Activated T-helper 17 cell treated with anti-CD3 and anti-CD28 coated beads, Interleukin-2, amount 50 U/mL, for 72 hours (primary cell): ENCODE results near the gene ARMH4. TPM values are rescaled to one million over a fixed set of nuclear protein-coding genes. Genes with fewer than 3 reads are reported as not detected.
A peak's percentile ranks its signal among the peaks of the same experiment; 100 is the strongest.

Experiments used
- ATAC-seq: fragments of 150-1000 bp; cut with Tn5 transposase; replicated peaks from 2 replicates; pipeline ENCODE4 v1.10.0; 2021; ENCODE audit warnings: mild to moderate bottlenecking, moderate library complexity
- H3K27ac Mint-ChIP-seq: one replicate; pipeline ENCODE4 v1.8.0; 2022; ENCODE audit warnings: mixed read lengths
- H3K27me3 Mint-ChIP-seq: one replicate; pipeline ENCODE4 v1.8.0; 2022; ENCODE audit warnings: mixed read lengths
- H3K36me3 Mint-ChIP-seq: one replicate; pipeline ENCODE4 v1.8.0; 2022; ENCODE audit warnings: low read depth, mild to moderate bottlenecking, mixed read lengths
- H3K4me1 Mint-ChIP-seq: one replicate; pipeline ENCODE4 v1.8.0; 2022; ENCODE audit warnings: mixed read lengths
- H3K4me3 Mint-ChIP-seq: one replicate; pipeline ENCODE4 v1.8.0; 2022; ENCODE audit warnings: mild to moderate bottlenecking, mixed read lengths
- H3K9me3 Mint-ChIP-seq: one replicate; pipeline ENCODE4 v1.8.0; 2022; ENCODE audit warnings: mixed read lengths
- total RNA-seq, 2 donors: library from RNA; stranded (reverse); gene quantifications; one replicate each; pipeline ENCODE4 v1.2.3, GENCODE V29; 2022

ARMH4 gene, protein sequence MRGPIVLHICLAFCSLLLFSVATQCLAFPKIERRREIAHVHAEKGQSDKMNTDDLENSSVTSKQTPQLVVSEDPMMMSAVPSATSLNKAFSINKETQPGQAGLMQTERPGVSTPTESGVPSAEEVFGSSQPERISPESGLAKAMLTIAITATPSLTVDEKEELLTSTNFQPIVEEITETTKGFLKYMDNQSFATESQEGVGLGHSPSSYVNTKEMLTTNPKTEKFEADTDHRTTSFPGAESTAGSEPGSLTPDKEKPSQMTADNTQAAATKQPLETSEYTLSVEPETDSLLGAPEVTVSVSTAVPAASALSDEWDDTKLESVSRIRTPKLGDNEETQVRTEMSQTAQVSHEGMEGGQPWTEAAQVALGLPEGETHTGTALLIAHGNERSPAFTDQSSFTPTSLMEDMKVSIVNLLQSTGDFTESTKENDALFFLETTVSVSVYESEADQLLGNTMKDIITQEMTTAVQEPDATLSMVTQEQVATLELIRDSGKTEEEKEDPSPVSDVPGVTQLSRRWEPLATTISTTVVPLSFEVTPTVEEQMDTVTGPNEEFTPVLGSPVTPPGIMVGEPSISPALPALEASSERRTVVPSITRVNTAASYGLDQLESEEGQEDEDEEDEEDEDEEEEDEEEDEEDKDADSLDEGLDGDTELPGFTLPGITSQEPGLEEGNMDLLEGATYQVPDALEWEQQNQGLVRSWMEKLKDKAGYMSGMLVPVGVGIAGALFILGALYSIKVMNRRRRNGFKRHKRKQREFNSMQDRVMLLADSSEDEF
- total RNA-seq: not detected

DNA sequence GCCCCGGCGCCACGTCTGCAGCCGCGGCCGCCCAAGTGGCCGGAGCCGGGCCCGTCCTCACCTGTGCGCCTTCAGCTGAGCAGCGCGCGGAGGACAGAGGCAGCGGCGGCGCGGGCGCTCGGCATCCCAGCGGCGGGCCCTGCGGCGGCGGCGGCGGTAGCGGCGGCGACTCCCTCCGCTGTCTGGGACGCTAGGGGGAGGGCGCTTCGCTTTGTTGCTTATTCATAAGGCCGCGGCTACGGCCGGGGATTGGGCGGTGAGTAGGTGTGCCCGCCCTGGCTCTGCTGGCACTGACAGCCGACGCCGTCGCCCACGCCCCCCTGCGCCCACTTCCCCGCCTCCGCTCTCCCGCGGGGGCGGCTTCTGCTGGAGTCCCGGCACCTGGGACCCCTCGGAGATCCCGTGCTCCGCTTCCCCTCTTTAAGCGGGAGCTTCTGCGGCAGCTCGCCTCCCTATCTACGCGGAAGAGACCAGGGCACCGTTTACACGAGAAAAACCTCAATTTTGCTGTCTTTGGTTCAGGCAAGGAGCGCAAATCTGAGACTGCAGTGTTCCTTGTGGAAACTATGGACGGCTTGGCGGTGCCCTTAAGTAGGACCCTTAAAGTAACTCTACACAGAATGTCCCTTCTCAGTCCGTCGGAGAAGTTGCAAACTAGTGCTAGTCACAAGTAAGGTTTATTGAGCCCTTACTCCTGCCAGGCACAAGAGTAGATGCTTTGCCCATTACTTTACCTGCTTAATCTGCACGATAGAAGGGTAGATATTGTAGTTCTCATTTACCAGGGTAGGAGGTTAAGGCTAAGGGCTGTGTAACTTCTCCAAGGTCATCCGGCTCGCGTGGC lies at the start of gene ARMH4:
TSS of gene ARMH4 (minus strand) at position 200 of the 844 bp plus-strand sequence. CDS start 12,855 bp downstream, outside the sequence.
- H3K9me3 Mint-ChIP-seq: no peaks in the 10 kb centered on the region
- no peaks in the 10 kb centered on the region for H3K36me3 Mint-ChIP-seq
- H3K4me3 Mint-ChIP-seq: peak within 1 kb of the TSS; percentile 69
- H3K27me3 Mint-ChIP-seq: peaks cover 38% of the 10 kb centered on the region
- no peak within 1 kb of the TSS for H3K27ac Mint-ChIP-seq
- no peaks in the 10 kb centered on the region for H3K4me1 Mint-ChIP-seq
- peak; percentile 87 for ATAC-seq

DNA sequence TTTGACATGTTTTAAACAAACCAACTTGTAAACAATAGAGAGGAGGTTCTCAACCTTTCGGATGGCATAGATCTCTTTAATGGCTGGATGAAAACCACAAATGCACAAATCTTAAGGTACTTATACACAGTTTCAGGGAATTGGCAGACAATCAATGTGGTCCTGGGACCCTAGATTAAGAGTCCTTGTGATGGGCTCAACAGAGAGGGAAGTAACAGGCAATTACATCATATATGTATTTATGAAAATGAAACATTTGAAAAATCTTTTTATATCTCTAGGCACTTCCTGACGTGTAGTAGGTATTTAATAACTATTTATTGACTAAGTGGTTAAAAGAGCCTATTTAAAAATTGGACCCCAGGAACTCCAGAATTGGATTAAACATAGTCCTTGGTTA lies 48.8 kb upstream of the ARMH4 start:
- peaks cover 12% of the 10 kb centered on the region for H3K4me1 Mint-ChIP-seq
- no peaks in the 10 kb centered on the region for H3K27me3 Mint-ChIP-seq
- H3K27ac Mint-ChIP-seq: peak overlapping the region; percentile 93
- no peak for ATAC-seq
- H3K9me3 Mint-ChIP-seq: no peaks in the 10 kb centered on the region
- H3K4me3 Mint-ChIP-seq: peak overlapping the region; percentile 93
- peaks cover 41% of the 10 kb centered on the region for H3K36me3 Mint-ChIP-seq

DNA sequence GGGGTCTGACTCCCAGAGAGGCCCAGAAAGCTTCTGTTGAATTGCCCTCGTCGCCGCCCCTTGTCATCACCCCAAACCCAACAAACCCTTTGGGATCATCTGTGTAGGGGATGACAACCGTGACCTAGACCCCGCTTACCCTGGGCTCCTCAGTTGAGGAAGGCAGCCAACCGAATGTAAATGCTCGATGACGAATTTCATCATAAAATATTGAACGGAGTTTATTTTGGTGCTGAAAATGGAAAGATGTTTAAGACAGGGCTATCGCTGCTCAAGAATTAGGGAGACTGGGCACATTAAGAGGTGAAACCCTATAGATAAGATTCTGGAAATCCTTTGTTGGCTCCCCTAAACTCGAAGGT lies 48.4 kb upstream of the ARMH4 start:
- Mint-ChIP-seq H3K4me3 (peak overlapping the region; percentile 93), H3K36me3 (peaks cover 37% of the 10 kb centered on the region), H3K27ac (peak overlapping the region; percentile 93), H3K9me3 (no peaks in the 10 kb centered on the region), H3K27me3 (no peaks in the 10 kb centered on the region), H3K4me1 (peaks cover 12% of the 10 kb centered on the region)
- ATAC-seq: peak; percentile 27

DNA sequence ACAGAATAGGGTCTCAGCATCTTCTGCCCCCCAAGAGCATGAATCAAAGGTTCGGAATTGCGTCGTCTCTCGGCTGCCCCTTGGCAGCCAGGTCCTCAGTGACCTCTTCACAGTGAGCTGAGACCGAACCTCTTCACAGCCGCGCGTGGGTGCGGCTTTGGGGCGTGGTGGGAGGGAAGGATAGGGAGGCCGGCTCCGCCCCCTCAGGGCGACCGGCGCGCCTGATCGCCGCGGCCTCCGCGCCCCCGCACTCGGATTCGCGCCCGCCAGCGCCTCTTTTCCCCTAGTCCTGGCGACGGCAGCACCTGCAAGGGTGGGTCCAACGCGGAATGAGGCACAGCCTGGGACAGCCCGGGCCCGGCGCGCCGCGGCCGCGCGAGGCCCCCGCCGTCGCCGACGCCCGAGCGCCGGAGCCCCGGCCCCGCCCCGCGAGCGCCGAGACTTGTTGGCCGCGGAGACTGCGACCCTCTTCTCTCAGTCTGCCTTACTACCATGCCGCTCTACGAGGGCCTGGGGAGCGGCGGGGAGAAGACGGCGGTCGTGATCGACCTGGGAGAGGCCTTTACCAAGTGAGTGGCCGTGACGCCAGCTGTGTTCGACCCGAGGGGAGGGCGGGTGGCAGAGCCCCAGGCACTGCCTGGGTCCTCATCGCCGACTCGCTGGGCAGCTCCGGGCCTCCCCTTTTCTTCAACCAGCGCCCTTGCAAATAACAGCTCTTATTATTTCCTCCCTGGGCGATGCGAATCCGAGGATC lies 47.9 kb upstream of the ARMH4 start, which contains the start of gene ACTR10:
TSS of gene ACTR10 (plus strand) at position 424 of the 754 bp plus-strand sequence. CDS start at position 493, 69 bp downstream.
- peak within 1 kb of the TSS; percentile 93 for H3K27ac Mint-ChIP-seq
- no peaks in the 10 kb centered on the region for H3K27me3 Mint-ChIP-seq
- peak within 1 kb of the TSS; percentile 93 for H3K4me3 Mint-ChIP-seq
- H3K9me3 Mint-ChIP-seq: no peaks in the 10 kb centered on the region
- H3K4me1 Mint-ChIP-seq: peaks cover 12% of the 10 kb centered on the region
- peaks cover 31% of the 10 kb centered on the region for H3K36me3 Mint-ChIP-seq
- ATAC-seq: peak; percentile 92

DNA sequence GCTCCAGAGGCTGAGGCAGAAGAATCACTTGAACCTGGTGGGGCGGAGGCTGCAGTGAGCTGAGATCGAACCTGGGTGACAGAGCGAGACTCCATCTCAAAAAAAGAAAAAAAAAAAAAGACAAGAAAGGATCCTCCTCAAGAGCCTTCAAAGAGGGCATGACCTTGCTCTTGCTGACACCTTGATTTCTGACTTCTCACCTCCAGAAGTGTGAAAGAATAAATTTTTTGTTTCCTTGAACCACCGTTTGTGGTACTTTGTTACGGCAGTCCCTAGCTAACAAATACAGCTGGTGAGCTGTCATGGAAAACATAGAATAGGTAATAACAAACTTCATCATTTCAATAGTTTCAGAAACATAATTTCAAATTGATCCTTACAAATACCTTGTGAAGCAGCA lies 46.1 kb upstream of the ARMH4 start:
- Mint-ChIP-seq H3K4me3 (peak overlapping the region; percentile 33), H3K36me3 (peaks cover 14% of the 10 kb centered on the region), H3K9me3 (no peaks in the 10 kb centered on the region), H3K27me3 (no peaks in the 10 kb centered on the region), H3K4me1 (peaks cover 12% of the 10 kb centered on the region), H3K27ac (no peak overlapping the region)
- ATAC-seq: no peak

DNA sequence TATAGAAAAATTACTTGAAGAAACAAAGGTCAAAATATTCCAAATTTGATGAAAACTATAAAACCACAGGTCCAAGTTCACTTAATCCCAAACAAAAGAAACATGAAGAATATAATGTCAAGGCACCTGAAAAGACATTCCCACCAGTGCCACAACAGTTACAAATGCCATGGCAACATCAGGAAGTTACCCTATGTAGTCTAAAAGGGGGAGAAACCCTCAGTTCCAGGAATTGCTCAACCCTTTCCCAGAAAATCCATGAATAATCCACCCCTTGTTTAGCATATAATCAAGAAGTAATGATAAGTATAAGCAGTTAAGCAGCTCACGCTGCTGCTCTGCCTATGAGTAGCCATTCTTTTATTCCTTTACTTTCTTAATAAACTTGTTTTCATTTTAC lies 44.2 kb upstream of the ARMH4 start:
- H3K27me3 Mint-ChIP-seq: no peaks in the 10 kb centered on the region
- H3K4me3 Mint-ChIP-seq: no peak overlapping the region

DNA sequence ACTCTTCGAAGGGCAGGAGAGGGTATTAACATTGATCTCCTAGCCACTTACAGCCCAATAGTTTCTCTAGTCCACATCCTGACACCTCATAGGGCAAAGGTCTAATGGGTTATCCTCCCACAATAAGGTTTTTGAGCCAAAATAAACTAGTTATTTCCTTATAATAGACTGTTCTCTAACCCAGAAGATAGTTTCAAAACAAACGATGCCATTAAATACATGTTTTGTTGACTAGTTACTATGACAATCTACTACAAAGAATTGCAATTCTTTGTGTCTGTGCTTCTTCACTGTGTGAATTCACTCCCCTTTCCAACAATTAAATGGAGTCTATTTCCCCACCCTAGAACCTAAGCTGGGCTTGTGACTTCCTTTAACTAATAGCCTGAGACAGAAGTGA lies 41.5 kb upstream of the ARMH4 start:
- Mint-ChIP-seq H3K27ac (no peak overlapping the region), H3K4me1 (no peaks in the 10 kb centered on the region), H3K4me3 (no peak overlapping the region), H3K9me3 (no peaks in the 10 kb centered on the region), H3K27me3 (peaks cover 3% of the 10 kb centered on the region), H3K36me3 (no peaks in the 10 kb centered on the region)
- ATAC-seq: no peak

More for the DNA sequence above, 44.2 kb upstream of the ARMH4 start:
- peaks cover 2% of the 10 kb centered on the region for H3K36me3 Mint-ChIP-seq
- H3K4me1 Mint-ChIP-seq: peaks cover 8% of the 10 kb centered on the region
- ATAC-seq: no peak
- no peaks in the 10 kb centered on the region for H3K9me3 Mint-ChIP-seq
- no peak overlapping the region for H3K27ac Mint-ChIP-seq

DNA sequence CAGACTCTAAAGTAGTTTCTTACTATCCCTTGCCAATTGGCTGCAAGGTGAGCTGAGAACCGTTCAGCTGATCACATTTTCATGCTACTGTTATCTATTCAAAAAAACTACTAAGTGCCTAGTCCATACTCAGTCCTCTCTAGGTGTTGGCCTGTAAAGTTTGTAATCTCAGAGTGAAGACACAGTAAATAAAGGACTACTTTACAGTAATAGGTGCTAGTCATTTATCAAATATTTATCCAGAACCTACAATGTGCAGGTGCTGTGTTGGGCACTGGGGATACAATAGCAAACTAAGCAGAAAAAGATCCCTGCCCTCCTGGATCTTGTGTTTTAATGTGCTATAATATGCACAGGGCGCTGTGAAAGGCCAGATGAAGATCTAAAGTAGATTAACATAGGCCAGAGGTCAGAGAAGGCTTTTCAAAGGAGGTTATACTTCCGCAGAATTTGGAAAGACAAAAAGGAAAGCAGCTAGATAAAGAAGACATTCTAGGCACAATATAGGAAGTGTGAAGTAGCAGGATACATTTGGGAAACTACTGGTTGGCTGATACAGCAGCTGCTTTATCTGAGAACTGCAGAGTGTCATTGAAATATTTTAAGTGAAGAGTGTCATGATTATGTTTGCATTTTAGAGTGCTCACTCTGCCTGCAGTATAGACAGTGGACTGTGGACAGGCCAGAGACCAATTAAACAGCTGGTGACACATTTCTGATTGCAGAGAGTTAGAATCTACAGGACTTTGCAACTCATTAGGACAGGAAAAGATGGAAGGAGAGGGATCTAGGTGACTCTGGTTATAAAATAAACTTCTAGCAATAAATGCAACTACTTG lies 40.0 kb upstream of the ARMH4 start:
- H3K27ac Mint-ChIP-seq: no peak overlapping the region
- no peaks in the 10 kb centered on the region for H3K4me1 Mint-ChIP-seq
- no peaks in the 10 kb centered on the region for H3K9me3 Mint-ChIP-seq
- no peak overlapping the region for H3K4me3 Mint-ChIP-seq
- ATAC-seq: no peak
- no peaks in the 10 kb centered on the region for H3K36me3 Mint-ChIP-seq
- H3K27me3 Mint-ChIP-seq: peaks cover 3% of the 10 kb centered on the region

DNA sequence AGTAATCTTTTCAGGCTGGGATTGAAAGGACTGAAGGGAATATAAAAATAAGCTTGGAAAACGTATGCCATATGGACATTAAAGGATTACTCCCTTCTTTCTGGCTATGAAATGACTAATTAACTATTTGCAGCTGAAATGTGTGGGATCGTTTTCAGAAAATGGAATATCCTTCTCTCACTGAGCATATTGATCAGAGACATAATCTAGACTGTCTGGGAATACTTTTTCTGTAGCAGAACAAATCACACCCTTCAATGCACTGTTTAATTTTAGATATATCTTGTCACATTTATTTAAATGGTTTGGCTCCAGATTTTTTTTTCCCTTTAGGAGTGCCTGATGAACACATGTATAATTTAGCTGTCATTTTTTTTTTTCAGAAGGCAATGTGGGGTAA lies 37.2 kb upstream of the ARMH4 start:
- Mint-ChIP-seq H3K36me3 (no peaks in the 10 kb centered on the region), H3K4me1 (no peaks in the 10 kb centered on the region), H3K4me3 (no peak overlapping the region), H3K9me3 (no peaks in the 10 kb centered on the region), H3K27me3 (peaks cover 13% of the 10 kb centered on the region), H3K27ac (no peak overlapping the region)
- ATAC-seq: no peak

DNA sequence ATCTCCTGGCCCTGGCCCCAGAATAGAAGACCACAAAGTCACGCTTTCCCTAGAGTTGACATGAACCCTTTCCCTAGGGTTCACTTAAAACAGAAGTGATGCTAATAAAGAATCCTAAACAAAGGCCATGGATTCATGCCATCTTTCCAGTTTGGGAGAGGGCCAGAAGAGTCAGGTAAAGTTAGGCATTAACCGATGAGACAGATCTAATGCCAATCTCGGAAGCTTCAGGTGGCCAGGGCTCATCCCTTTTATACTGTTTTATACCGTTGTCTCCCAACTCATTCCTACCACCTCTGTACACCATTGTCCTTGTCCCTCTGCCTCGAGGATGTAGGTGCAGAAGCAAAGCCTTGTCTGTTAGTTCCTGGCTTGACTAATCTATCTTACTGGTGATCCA lies 25.1 kb upstream of the ARMH4 start:
- no peak overlapping the region for H3K4me3 Mint-ChIP-seq
- no peaks in the 10 kb centered on the region for H3K9me3 Mint-ChIP-seq
- no peak for ATAC-seq
- H3K27ac Mint-ChIP-seq: no peak overlapping the region
- H3K36me3 Mint-ChIP-seq: no peaks in the 10 kb centered on the region
- peaks cover 5% of the 10 kb centered on the region for H3K27me3 Mint-ChIP-seq
- H3K4me1 Mint-ChIP-seq: no peaks in the 10 kb centered on the region

DNA sequence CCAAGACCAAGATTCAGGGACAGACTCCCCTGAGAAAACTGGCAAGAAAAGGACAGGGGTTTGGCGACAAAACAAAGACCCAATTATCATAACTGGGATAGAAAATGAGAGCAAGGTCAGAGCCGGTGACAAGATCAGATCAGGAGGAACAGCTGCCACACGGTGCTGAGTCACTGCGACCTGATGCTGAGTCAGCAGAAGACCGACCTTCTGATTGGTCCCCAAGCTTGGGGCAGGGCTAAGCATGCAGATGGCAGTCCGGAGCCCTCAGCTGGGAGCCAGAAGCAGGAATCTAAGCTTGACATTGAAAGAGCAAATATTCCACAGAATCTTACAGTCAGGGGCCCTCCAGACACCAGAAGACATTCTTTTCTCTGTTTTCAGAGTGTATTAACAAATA lies 19.1 kb upstream of the ARMH4 start:
- peak; percentile 99 for ATAC-seq
- Mint-ChIP-seq H3K27ac (peak overlapping the region; percentile 23), H3K4me3 (peak overlapping the region; percentile 36), H3K9me3 (no peaks in the 10 kb centered on the region), H3K4me1 (peaks cover 2% of the 10 kb centered on the region), H3K27me3 (peaks cover 14% of the 10 kb centered on the region), H3K36me3 (no peaks in the 10 kb centered on the region)

DNA sequence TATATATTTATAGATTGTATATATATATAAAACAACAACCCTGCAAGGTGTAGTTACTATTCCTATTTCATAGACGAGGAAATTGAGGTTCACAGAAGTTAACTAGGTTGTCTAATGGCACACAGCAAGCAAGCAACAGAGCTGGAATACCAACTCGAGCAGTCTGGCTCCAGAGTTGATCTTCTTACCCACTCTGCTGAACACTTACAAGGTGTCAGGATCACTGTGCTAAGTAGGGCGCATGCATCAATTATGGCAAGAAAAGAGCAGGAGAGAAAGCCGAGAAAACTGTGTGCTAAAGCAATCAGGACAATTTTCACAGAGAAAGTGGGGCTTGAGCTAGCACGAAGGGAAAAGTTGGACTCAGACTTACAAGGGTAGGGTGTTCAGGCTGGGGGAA lies 15.9 kb upstream of the ARMH4 start:
- peaks cover 7% of the 10 kb centered on the region for H3K4me1 Mint-ChIP-seq
- no peak overlapping the region for H3K4me3 Mint-ChIP-seq
- peaks cover 9% of the 10 kb centered on the region for H3K27me3 Mint-ChIP-seq
- H3K36me3 Mint-ChIP-seq: no peaks in the 10 kb centered on the region
- no peaks in the 10 kb centered on the region for H3K9me3 Mint-ChIP-seq
- no peak overlapping the region for H3K27ac Mint-ChIP-seq
- ATAC-seq: no peak

DNA sequence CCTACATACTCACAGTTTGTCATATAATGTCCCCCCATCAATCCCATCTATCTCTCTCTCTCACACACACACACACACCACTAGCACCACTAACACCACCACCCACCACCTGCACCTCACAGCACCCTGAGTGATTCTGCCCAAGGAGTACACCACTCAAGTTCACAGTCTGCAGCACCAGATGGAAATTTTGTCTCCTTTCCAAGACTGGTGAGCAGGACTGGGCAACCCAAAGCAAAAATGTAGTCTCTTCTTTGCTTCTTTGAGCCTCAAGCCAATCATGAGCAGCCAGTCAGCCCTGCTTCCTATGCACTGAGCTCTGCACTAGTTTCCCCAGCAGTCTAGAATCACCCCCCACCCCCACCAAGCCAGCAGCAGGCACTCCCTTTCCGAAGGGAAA lies 15.0 kb upstream of the ARMH4 start:
- Mint-ChIP-seq H3K36me3 (no peaks in the 10 kb centered on the region), H3K9me3 (no peaks in the 10 kb centered on the region), H3K4me1 (peaks cover 7% of the 10 kb centered on the region), H3K27ac (no peak overlapping the region), H3K27me3 (peaks cover 9% of the 10 kb centered on the region), H3K4me3 (no peak overlapping the region)
- ATAC-seq: no peak
